ENCODE results near the gene PPP1R3F.

DNA sequence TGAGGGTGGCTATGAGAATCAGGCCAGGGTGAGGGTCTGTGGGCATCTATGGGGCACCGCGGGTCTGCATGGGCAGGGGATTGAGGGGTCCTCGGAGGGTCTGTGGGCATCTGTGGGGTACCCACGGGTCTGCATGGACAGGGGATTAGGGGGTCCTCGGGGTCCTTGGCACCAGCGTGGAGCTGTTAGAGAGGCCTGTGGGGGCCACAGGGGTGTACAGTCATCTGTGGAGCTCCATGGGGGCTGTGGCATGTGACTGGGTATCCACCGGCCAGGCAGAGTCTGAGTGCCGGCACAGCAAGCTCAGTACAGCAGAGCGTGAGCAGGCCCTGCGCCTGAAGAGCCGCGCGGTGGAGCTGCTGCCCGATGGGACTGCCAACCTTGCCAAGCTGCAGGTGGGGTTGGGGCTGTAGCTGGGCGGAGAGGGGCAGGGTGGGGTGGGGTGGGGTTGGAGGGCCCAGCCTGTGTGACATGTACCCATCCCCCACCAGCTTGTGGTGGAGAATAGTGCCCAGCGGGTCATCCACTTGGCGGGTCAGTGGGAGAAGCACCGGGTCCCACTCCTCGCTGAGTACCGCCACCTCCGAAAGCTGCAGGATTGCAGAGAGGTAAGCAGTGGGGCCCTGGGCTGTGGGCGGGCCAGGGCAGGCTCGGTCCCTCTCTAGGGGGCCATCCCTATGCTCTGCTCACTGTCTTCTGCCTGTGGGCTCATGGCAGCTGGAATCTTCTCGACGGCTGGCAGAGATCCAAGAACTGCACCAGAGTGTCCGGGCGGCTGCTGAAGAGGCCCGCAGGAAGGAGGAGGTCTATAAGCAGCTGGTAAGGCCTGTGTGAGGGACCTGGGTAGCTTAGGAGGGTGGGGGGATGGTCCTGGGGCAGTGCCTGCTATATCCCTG, 21.4 kb upstream of the PPP1R3F start:
- TF ChIP-seq, protein P1, sequence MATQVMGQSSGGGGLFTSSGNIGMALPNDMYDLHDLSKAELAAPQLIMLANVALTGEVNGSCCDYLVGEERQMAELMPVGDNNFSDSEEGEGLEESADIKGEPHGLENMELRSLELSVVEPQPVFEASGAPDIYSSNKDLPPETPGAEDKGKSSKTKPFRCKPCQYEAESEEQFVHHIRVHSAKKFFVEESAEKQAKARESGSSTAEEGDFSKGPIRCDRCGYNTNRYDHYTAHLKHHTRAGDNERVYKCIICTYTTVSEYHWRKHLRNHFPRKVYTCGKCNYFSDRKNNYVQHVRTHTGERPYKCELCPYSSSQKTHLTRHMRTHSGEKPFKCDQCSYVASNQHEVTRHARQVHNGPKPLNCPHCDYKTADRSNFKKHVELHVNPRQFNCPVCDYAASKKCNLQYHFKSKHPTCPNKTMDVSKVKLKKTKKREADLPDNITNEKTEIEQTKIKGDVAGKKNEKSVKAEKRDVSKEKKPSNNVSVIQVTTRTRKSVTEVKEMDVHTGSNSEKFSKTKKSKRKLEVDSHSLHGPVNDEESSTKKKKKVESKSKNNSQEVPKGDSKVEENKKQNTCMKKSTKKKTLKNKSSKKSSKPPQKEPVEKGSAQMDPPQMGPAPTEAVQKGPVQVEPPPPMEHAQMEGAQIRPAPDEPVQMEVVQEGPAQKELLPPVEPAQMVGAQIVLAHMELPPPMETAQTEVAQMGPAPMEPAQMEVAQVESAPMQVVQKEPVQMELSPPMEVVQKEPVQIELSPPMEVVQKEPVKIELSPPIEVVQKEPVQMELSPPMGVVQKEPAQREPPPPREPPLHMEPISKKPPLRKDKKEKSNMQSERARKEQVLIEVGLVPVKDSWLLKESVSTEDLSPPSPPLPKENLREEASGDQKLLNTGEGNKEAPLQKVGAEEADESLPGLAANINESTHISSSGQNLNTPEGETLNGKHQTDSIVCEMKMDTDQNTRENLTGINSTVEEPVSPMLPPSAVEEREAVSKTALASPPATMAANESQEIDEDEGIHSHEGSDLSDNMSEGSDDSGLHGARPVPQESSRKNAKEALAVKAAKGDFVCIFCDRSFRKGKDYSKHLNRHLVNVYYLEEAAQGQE (IDR thresholded peaks at IDR 0.05; ENCODE audit: borderline replicate concordance): no peak
- TF ChIP-seq TAF1 (IDR thresholded peaks at IDR 0.05; ENCODE audit: low read depth) (no peak), POLR2AphosphoS5 (IDR thresholded peaks at IDR 0.05) (no peak), RAD21 (conservative IDR thresholded peaks at IDR 0.05) (no peak), EP300 (conservative IDR thresholded peaks at IDR 0.05; ENCODE audit: poor library complexity, severe bottlenecking) (no peak)

Measured in neural cell (in vitro differentiated cells).